Glutamatergic neuron (in vitro differentiated cells): ENCODE measurements around the gene ZNHIT2. TPM values are rescaled to one million over a fixed set of nuclear protein-coding genes. Genes with fewer than 3 reads are reported as not detected.

Experiments
- DNase-seq: peaks from one replicate; pipeline ENCODE4 v3.0.0; 2022
- H3K27ac Mint-ChIP-seq: one replicate; pipeline ENCODE4 v1.8.0; 2020; ENCODE audit warnings: mild to moderate bottlenecking, mixed read lengths, inconsistent platforms; ENCODE audit not compliant: unreplicated experiment
- H3K27me3 Mint-ChIP-seq: one replicate; pipeline ENCODE4 v1.8.0; 2020; ENCODE audit warnings: mild to moderate bottlenecking, moderate library complexity, mixed read lengths, inconsistent platforms; ENCODE audit not compliant: unreplicated experiment
- H3K36me3 Mint-ChIP-seq: one replicate; pipeline ENCODE4 v1.8.0; 2020; ENCODE audit warnings: mild to moderate bottlenecking, mixed read lengths, inconsistent platforms; ENCODE audit not compliant: unreplicated experiment
- H3K4me1 Mint-ChIP-seq: one replicate; pipeline ENCODE4 v1.8.0; 2020; ENCODE audit warnings: mild to moderate bottlenecking, low read depth, mixed read lengths, inconsistent platforms; ENCODE audit not compliant: unreplicated experiment
- H3K4me3 Mint-ChIP-seq: one replicate; pipeline ENCODE4 v1.8.0; 2020; ENCODE audit warnings: mild to moderate bottlenecking, mixed read lengths, inconsistent platforms; ENCODE audit not compliant: unreplicated experiment
- H3K9me3 Mint-ChIP-seq: one replicate; pipeline ENCODE4 v1.8.0; 2020; ENCODE audit warnings: mild to moderate bottlenecking, moderate library complexity, mixed read lengths, inconsistent platforms; ENCODE audit not compliant: unreplicated experiment
- total RNA-seq: library from RNA; stranded (reverse); fragmentation: NEBNext Ultra II Directional; extraction: Animal tissue kit (Norgen Biotek cat#: 25700); gene quantifications from one replicate; pipeline ENCODE4 v1.2.1, GENCODE V29; 2021; ENCODE audit not compliant: unreplicated experiment
- TF ChIP-seq, protein P1 (sequence below): fragments of 200-600 bp; sonication (generic); IDR thresholded peaks from one replicate; pipeline ENCODE4 v1.5.0; 2021; ENCODE audit not compliant: partially characterized antibody, unreplicated experiment

The ZNHIT2 gene
- total RNA-seq, 1 donor from 2014 or later: 4.1 TPM

DNA sequence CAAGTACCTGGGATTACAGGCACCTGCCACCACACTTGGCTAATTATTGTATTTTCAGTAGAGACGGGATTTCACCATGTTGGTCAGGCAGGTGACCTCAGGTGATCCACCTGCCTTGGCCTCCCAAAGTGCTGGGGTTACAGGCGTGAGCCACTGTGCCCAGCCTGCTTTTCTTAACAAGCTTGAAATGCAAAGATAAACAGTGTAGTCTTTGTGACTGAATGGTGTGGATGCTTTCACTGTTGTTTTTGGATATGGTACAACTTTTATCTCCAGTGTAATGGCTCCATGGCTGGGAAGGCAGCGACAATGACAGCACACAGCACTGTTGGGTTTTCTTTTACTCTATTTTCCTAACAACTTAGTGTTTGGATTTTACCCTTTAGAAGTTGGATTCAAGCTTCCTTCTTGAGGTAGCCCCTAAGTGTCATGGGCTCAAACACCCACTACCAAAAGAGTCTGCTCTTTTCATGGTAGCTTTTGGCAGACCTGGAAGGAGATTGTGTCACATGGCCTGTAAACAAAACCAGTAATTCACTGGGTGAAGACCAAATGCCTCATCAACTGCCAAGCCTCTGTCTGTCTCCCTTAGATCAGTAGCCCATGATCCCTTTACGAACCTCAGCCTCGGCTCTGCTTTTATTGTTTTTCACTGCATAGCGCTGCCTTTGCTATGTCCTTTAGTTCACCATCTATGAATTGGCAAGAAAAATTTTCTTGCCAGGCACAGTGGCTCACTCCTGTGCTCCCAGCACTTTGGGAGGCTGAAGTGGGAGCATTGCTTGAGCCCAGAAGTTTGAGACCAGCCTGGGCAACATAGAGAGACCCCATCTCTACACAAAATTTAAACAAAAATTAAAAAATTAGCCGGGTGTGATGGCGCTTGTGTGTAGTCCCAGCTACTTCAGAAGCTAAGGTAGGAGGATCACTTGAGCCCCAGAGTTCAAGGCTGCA, 15.1 kb downstream of the ZNHIT2 start:
- Mint-ChIP-seq H3K9me3 (peaks cover 9% of the 10 kb centered on the region), H3K27ac (no peak overlapping the region), H3K4me3 (no peak overlapping the region), H3K4me1 (no peaks in the 10 kb centered on the region), H3K27me3 (peaks cover 5% of the 10 kb centered on the region), H3K36me3 (no peaks in the 10 kb centered on the region)
- DNase-seq: no peak
- TF ChIP-seq, protein P1, sequence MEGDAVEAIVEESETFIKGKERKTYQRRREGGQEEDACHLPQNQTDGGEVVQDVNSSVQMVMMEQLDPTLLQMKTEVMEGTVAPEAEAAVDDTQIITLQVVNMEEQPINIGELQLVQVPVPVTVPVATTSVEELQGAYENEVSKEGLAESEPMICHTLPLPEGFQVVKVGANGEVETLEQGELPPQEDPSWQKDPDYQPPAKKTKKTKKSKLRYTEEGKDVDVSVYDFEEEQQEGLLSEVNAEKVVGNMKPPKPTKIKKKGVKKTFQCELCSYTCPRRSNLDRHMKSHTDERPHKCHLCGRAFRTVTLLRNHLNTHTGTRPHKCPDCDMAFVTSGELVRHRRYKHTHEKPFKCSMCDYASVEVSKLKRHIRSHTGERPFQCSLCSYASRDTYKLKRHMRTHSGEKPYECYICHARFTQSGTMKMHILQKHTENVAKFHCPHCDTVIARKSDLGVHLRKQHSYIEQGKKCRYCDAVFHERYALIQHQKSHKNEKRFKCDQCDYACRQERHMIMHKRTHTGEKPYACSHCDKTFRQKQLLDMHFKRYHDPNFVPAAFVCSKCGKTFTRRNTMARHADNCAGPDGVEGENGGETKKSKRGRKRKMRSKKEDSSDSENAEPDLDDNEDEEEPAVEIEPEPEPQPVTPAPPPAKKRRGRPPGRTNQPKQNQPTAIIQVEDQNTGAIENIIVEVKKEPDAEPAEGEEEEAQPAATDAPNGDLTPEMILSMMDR: no peak

- TF ChIP-seq, protein P1: peak; percentile 33
- no peak for DNase-seq
- Mint-ChIP-seq H3K27ac (no peak overlapping the region), H3K4me1 (peaks cover under 1% of the 10 kb centered on the region), H3K36me3 (no peaks in the 10 kb centered on the region), H3K9me3 (peaks cover 9% of the 10 kb centered on the region), H3K27me3 (peaks cover 4% of the 10 kb centered on the region), H3K4me3 (no peak overlapping the region)
These were observed 16.7 kb downstream of the ZNHIT2 start for GRCh38 chr11:65100674-65101350.

DNA sequence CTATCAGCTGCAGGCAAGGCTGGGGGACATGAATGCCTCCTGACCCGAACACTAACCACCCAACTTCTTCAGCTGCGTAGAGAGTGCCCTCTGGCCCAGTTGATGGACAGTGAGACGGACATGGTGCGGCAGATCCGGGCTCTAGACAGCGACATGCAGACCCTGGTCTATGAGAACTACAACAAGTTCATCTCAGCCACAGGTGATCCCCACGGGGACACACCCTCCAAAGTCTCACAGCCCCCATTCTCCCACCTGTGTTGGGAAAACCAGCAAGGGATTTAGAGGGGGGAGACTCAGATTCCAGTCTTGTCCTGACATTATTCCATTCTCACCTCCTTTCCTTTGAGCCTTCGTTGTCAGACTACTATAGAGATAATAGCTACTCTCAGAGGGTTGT, 20.6 kb downstream of the ZNHIT2 start:
- TF ChIP-seq, protein P1: no peak
- no peak for DNase-seq
- Mint-ChIP-seq H3K9me3 (peaks cover 11% of the 10 kb centered on the region), H3K4me1 (peaks cover 4% of the 10 kb centered on the region), H3K36me3 (no peaks in the 10 kb centered on the region), H3K27me3 (peaks cover 6% of the 10 kb centered on the region), H3K27ac (no peak overlapping the region), H3K4me3 (peak overlapping the region; percentile 92)

DNA sequence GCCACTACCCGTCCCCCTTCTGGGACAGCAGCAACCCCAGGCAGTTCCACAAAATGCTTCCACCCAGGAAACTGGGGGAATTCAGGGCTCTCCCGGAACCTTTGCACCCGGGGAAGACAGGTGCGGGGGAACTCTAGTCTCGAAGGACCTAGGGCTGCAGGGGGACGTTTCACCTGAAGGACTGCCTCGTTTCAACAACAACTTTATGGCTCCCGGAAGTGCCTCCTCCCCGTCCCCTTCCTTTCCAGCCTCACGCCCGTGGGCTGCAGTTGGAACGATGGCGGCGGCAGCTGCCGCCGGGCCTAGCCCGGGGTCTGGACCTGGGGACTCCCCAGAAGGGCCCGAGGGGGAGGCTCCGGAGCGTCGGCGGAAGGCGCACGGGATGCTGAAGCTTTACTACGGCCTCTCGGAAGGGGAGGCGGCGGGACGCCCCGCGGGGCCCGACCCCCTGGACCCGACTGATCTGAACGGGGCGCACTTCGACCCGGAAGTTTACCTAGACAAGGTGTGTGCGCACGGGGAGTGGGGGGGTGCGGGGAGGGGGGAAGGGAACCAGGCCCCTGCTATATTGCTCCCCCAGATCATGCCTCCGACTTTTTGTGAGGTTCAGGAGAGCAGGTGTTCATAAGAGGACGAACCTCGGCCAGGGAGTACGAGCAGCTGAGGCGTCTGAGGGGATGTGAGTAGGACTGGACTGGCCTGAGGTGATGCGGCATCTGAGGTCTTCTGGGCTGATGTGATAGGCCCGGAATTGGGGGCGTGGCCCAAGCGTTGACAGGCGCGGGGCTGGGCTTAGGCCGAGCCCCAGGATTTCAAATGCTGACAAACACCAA, 21.3 kb downstream of the ZNHIT2 start, which contains the start of gene VPS51:
Gene VPS51 (plus strand): TSS at position 241 of the 833 bp plus-strand sequence. CDS start 37 bp downstream, at position 278.
- peak; percentile 90 for DNase-seq
- peak within 1 kb of the TSS; percentile 92 for H3K4me3 Mint-ChIP-seq
- H3K27ac Mint-ChIP-seq: peak within 1 kb of the TSS; percentile 95
- TF ChIP-seq, protein P1: no peak
- H3K4me1 Mint-ChIP-seq: peaks cover 4% of the 10 kb centered on the region
- peaks cover 11% of the 10 kb centered on the region for H3K9me3 Mint-ChIP-seq
- no peaks in the 10 kb centered on the region for H3K36me3 Mint-ChIP-seq
- H3K27me3 Mint-ChIP-seq: peaks cover 6% of the 10 kb centered on the region
